ENCODE results near the gene CLCN2.

Gene CLCN2

DNA sequence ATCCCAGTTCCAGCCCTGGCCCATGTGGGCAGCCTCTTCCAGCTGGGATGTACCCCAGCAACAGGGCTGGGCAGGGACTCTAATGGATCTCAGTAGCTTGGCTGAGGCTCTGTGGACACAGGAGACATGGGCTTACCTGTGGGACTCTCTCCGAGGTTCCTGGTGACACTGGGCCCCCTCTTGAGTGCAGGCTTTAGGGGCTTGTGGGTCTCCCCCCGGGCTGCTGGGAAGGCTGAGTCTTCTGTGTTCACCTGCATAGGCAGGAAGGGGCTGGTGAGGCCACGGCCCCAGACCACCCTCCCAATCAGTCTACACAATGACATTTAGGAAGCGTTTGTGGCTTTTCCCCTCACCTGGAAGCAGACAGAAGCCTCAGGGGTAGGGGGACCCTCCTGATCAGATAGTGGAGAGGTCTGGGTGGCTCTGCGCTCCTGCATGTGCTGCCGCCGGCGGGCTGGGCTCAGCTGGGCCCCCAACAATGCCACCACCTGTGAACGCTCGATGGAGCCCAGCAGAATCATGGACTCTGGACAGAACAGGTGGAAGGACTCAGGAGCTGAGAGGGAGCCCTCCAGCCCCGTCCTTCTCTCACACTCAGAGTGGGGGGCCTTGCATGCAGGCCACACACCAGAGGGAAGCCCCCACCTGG is 8.4 kb downstream of the CLCN2 start:
- H3K27ac Mint-ChIP-seq (ENCODE audit: low read depth): no peak overlapping the region
- H3K9me3 Mint-ChIP-seq: no peaks in the 10 kb centered on the region
- H3K4me1 Mint-ChIP-seq: no peaks in the 10 kb centered on the region
- no peak overlapping the region for H3K4me3 Mint-ChIP-seq
- no peaks in the 10 kb centered on the region for H3K27me3 Mint-ChIP-seq
- ATAC-seq (replicated peaks; ENCODE audit: extremely low read depth, poor library complexity, severe bottlenecking) (no peak), DNase-seq (ENCODE audit: low spot score in 2 of 2) (no peak)
- peaks cover 6% of the 10 kb centered on the region for H3K36me3 Mint-ChIP-seq (ENCODE audit: insufficient read depth)

DNA sequence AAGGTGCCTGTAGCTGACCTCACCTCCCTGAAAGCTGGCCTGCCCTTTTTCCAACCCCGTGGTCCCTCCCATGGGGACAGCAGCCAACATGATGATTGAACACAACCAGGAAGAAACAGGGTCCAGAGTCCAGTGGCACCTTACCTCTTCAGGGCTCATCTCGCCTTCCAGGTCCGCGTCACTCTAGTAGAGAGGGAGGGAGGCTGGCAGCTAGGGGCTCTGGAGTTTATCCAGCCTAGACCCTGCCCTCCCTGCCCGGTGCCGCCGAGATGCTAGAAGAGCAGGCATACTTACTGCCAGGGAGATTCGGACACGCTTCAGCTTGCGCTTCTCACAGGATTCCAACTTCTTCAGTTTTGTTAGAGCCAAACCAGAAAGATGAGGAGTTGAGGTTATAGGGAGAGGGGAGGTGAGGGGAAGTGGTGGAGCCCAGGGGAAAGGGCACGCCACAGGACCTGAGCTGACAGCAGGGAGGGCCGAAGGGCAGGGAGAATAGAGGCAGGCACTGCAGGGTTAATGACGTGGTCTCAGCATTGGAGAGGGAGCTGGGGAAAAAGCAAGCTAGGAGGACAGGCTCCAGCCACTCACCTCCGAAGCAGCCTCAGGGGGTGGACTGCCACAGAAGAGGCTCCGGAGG is 9.1 kb downstream of the CLCN2 start:
- DNase-seq (ENCODE audit: low spot score in 2 of 2) (no peak), ATAC-seq (replicated peaks; ENCODE audit: extremely low read depth, poor library complexity, severe bottlenecking) (no peak)
- Mint-ChIP-seq H3K27me3 (no peaks in the 10 kb centered on the region), H3K36me3 (ENCODE audit: insufficient read depth) (peaks cover 5% of the 10 kb centered on the region), H3K9me3 (no peaks in the 10 kb centered on the region), H3K27ac (ENCODE audit: low read depth) (no peak overlapping the region), H3K4me1 (no peaks in the 10 kb centered on the region), H3K4me3 (no peak overlapping the region)

DNA sequence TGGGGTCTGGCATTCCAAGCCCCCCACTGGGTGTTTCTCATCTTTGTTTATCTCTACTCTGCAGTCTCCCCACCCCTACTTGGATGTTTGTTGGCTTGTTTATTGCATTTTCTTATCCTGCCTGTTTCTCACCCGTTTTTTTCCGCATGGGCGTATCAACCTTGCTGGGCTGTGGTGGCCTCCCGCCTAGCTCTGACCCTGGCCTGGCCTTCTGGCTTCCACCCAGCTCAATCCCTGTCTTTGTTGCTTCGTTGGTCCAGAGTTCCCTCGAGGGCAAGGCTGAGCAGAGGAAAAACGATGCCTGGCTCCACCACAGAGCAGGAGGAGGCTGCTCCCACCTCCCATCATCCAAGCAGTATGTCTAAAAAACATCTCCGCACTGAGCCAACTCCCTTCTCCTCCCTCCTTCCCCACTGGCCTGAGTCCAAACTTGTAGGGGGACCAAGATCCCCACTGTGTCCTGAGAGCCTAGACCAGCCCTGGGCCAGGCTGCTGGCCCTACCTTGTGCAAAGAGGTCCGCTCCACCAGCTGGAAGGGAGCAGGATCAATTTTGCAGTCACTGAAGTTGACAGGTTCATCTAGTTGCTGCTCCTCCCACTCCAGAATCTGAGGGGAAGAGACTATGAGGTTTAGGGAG is 9.8 kb downstream of the CLCN2 start:
- no peak overlapping the region for H3K27ac Mint-ChIP-seq (ENCODE audit: low read depth)
- no peak for ATAC-seq (replicated peaks; ENCODE audit: extremely low read depth, poor library complexity, severe bottlenecking)

DNA sequence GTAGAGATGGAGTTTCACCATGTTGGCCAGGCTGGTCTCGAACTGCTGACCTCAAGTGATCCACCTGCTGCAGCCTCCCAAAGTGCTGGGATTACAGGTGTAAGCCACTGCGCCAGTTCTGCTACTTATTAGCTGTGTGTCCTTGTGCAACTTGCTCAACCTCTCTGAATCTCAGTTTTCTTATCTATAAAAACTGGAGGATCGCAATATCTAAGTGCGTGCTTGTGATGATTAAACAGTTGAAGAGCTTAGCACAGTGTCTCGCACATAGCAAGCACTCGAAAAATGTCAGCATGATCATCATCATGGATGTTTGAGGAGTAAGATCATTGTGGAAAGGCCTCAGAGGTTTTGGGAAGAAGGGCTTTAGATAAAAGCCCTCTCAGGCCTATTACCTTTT is 10.8 kb downstream of the CLCN2 start:
- H3K27me3 Mint-ChIP-seq: no peaks in the 10 kb centered on the region
- H3K4me1 Mint-ChIP-seq: no peaks in the 10 kb centered on the region
- H3K27ac Mint-ChIP-seq (ENCODE audit: low read depth): no peak overlapping the region
- no peak for DNase-seq (ENCODE audit: low spot score in 2 of 2)
- H3K9me3 Mint-ChIP-seq: no peaks in the 10 kb centered on the region
- no peak overlapping the region for H3K4me3 Mint-ChIP-seq
- H3K36me3 Mint-ChIP-seq (ENCODE audit: insufficient read depth): peaks cover 3% of the 10 kb centered on the region
- ATAC-seq (replicated peaks; ENCODE audit: extremely low read depth, poor library complexity, severe bottlenecking): no peak

More for the DNA sequence above, 9.8 kb downstream of the CLCN2 start:
- no peaks in the 10 kb centered on the region for H3K4me1 Mint-ChIP-seq
- DNase-seq (ENCODE audit: low spot score in 2 of 2): no peak
- H3K36me3 Mint-ChIP-seq (ENCODE audit: insufficient read depth): peaks cover 4% of the 10 kb centered on the region
- no peak overlapping the region for H3K4me3 Mint-ChIP-seq
- no peaks in the 10 kb centered on the region for H3K27me3 Mint-ChIP-seq
- no peaks in the 10 kb centered on the region for H3K9me3 Mint-ChIP-seq

DNA sequence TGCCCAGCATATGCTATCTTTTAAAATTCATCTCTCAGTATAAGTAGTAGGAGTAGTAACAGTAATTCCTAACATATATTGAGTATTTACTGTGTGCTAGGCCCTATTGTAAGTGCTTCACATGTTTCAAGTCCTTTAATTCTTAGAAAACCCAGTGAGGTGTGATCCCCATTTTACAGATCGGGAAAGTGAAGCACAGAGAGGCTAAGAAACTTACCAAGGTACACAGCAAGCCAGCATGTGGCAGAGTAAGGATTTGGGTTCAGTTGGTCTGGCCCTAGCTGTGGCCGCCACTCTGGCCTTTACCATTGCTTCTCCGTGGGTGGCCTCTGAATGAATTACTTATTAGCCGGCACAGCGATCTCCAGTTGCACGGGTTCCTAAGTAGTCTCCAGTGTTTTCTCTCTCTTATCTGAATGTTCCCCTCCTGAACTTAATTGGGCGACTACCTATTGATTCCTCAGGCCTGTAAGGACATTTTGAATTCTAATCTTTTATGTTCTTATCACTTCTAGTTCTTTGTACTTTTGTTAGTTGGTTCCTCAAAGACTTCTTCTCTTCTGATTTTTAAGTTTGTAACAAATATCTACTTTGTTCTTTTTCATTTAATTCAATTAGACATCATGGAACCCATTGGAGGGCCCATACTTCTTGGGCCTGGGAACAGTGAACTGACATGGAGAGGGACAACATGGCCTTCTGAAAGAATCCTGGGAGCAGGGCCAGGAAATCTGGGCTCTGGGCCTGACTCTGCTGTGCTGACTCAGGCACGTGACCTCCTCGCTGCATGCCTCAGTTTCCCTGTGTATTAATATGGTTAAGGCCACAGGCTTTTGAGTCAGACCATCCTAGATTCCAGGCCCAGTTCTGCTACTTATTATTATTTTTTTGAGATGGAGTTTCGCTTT is 11.6 kb downstream of the CLCN2 start:
- Mint-ChIP-seq H3K36me3 (ENCODE audit: insufficient read depth) (peaks cover 3% of the 10 kb centered on the region), H3K9me3 (no peaks in the 10 kb centered on the region), H3K27me3 (no peaks in the 10 kb centered on the region), H3K4me3 (no peak overlapping the region), H3K27ac (ENCODE audit: low read depth) (no peak overlapping the region), H3K4me1 (no peaks in the 10 kb centered on the region)
- no peak for DNase-seq (ENCODE audit: low spot score in 2 of 2)
- no peak for ATAC-seq (replicated peaks; ENCODE audit: extremely low read depth, poor library complexity, severe bottlenecking)

DNA sequence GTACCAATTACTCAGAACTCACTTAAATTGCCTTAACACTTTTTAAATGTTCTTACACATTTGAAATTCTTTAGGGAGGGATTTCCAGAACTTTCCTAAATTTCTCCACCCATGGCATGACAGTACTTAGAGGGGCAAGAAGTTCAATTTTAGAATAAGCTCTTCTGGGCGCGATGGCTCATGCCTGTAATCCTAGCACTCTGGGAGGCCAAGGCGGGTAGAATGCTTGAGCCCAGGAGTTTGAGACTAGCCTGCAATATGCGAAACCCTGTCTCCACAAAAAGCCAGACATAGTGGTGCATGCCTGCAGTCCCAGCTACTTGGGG is 13.4 kb downstream of the CLCN2 start:
- Mint-ChIP-seq H3K4me3 (no peak overlapping the region), H3K27me3 (no peaks in the 10 kb centered on the region), H3K36me3 (ENCODE audit: insufficient read depth) (peaks cover 3% of the 10 kb centered on the region), H3K27ac (ENCODE audit: low read depth) (no peak overlapping the region), H3K4me1 (no peaks in the 10 kb centered on the region), H3K9me3 (no peaks in the 10 kb centered on the region)
- no peak for DNase-seq (ENCODE audit: low spot score in 2 of 2)
- no peak for ATAC-seq (replicated peaks; ENCODE audit: extremely low read depth, poor library complexity, severe bottlenecking)

DNA sequence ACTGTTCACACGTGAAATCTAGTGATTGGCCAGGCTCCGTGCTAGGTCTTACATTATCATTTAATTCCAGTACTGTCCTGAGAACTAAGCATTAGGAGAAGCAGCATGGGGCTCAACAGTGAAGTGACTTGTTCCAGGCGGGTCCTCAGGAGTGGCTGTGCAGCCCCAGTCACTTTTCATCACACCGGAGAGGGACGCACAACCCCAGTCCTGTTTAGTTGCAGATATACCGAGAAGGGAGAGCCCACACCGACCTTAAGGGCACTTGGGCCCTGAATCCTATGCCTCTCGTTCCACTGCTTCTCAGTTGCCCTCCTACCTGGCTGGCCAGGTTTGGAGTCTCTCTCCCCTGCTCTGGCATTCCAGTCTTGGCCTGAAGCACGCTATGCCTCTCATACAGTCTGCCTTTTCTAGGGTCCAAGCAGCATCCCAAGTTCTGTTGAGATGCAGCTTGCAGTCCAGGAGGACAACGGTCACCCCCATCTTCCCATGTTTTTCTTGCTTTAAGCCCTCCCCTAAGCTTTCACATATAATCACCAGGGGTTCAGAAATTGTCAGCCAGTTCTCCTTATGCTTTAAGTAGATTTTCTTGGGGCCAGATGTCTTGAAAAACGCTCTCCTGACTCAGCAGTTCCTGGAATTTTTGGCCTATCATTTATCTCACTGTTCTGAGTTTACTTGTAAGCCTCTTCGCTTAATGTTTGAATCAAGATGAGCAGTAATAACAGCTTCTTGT is 13.9 kb downstream of the CLCN2 start:
- peaks cover 3% of the 10 kb centered on the region for H3K36me3 Mint-ChIP-seq (ENCODE audit: insufficient read depth)
- ATAC-seq (replicated peaks; ENCODE audit: extremely low read depth, poor library complexity, severe bottlenecking) (no peak), DNase-seq (ENCODE audit: low spot score in 2 of 2) (no peak)
- no peaks in the 10 kb centered on the region for H3K27me3 Mint-ChIP-seq
- H3K27ac Mint-ChIP-seq (ENCODE audit: low read depth): no peak overlapping the region
- H3K4me3 Mint-ChIP-seq: no peak overlapping the region
- no peaks in the 10 kb centered on the region for H3K9me3 Mint-ChIP-seq
- no peaks in the 10 kb centered on the region for H3K4me1 Mint-ChIP-seq

DNA sequence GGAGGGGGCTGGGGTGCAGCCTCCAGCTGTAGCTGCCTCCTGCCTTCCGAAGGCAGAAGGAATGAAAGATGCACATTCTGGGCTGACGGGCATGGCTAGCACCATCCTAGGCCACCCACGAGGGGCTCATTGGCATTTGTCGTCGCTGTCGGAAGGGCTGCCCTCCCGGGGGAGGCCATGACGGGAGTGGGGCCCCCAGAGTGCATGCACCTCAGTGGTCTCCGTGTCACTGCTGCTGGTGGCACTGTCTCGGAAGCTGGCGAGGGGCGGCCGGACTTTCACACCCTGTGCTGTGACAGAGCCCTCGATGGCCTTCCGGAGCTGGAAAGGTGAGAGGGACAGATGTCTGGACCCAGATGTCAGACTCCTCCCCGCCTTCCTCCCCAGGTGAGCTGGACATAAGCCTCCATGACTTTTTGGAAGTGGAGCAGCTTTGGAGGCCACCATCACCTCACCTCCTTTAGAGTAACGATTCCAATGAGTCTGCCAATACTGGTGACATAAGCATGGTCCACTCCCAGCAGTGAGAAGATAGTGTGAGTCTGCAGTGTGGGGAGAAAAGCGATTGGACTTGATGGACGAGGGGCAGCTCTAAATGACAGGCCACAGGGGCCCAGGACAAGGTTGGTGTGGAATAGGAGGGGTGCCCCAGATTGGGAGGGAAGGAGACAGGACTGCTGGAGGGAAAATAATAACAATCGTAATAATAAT is 14.8 kb downstream of the CLCN2 start:
- Mint-ChIP-seq H3K36me3 (ENCODE audit: insufficient read depth) (peaks cover 3% of the 10 kb centered on the region), H3K4me1 (no peaks in the 10 kb centered on the region), H3K9me3 (no peaks in the 10 kb centered on the region), H3K27ac (ENCODE audit: low read depth) (no peak overlapping the region), H3K27me3 (no peaks in the 10 kb centered on the region), H3K4me3 (no peak overlapping the region)
- DNase-seq (ENCODE audit: low spot score in 2 of 2) (no peak), ATAC-seq (replicated peaks; ENCODE audit: extremely low read depth, poor library complexity, severe bottlenecking) (no peak)

DNA sequence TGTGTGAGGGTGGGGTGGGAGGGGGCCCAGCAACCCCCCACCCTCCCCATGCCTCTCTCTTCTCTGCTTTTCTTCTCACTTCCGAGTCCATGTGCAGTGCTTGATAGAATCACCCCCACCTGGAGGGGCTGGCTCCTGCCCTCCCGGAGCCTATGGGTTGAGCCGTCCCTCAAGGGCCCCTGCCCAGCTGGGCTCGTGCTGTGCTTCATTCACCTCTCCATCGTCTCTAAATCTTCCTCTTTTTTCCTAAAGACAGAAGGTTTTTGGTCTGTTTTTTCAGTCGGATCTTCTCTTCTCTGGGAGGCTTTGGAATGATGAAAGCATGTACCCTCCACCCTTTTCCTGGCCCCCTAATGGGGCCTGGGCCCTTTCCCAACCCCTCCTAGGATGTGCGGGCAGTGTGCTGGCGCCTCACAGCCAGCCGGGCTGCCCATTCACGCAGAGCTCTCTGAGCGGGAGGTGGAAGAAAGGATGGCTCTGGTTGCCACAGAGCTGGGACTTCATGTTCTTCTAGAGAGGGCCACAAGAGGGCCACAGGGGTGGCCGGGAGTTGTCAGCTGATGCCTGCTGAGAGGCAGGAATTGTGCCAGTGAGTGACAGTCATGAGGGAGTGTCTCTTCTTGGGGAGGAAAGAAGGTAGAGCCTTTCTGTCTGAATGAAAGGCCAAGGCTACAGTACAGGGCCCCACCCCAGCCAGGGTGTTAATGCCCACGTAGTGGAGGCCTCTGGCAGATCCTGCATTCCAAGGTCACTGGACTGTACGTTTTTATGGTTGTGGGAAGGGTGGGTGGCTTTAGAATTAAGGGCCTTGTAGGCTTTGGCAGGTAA is 15.9 kb downstream of the CLCN2 start:
- Mint-ChIP-seq H3K4me3 (no peak overlapping the region), H3K27me3 (no peaks in the 10 kb centered on the region), H3K27ac (ENCODE audit: low read depth) (no peak overlapping the region), H3K36me3 (ENCODE audit: insufficient read depth) (peaks cover 1% of the 10 kb centered on the region), H3K4me1 (peaks cover 8% of the 10 kb centered on the region), H3K9me3 (no peaks in the 10 kb centered on the region)
- no peak for ATAC-seq (replicated peaks; ENCODE audit: extremely low read depth, poor library complexity, severe bottlenecking)
- DNase-seq (ENCODE audit: low spot score in 2 of 2): no peak

DNA sequence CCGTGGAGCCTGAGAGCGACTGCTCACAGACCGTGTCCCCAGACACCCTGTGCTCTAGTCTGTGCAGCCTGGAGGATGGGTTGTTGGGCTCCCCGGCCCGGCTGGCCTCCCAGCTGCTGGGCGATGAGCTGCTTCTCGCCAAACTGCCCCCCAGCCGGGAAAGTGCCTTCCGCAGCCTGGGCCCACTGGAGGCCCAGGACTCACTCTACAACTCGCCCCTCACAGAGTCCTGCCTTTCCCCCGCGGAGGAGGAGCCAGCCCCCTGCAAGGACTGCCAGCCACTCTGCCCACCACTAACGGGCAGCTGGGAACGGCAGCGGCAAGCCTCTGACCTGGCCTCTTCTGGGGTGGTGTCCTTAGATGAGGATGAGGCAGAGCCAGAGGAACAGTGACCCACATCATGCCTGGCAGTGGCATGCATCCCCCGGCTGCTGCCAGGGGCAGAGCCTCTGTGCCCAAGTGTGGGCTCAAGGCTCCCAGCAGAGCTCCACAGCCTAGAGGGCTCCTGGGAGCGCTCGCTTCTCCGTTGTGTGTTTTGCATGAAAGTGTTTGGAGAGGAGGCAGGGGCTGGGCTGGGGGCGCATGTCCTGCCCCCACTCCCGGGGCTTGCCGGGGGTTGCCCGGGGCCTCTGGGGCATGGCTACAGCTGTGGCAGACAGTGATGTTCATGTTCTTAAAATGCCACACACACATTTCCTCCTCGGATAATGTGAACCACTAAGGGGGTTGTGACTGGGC is 16.7 kb downstream of the CLCN2 start:
- Mint-ChIP-seq H3K27ac (ENCODE audit: low read depth) (no peak overlapping the region), H3K4me3 (no peak overlapping the region), H3K36me3 (ENCODE audit: insufficient read depth) (peaks cover 1% of the 10 kb centered on the region), H3K27me3 (no peaks in the 10 kb centered on the region), H3K4me1 (peaks cover 8% of the 10 kb centered on the region), H3K9me3 (no peaks in the 10 kb centered on the region)
- no peak for DNase-seq (ENCODE audit: low spot score in 2 of 2)
- ATAC-seq (replicated peaks; ENCODE audit: extremely low read depth, poor library complexity, severe bottlenecking): no peak
